ENCODE measurements around the gene ZNF148.

ZNF148 gene

DNA sequence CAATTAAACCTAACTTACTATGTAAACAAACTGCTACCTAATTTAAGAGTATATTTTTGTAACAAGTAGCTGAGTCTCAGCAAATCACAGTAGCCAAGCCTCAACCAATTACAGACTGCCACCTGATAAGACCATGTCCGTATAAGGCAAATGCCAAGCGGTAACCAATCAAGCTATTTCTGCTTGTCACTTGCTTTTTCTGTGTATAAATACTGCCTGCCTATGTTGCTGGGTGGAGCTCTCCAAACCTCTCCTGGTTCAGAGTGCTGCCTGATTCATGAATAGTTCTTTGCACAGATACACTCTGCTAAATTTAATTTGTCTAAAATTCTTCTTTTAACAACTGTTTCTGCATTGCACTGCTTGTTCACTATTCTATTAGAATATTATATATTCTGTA lies 42.6 kb downstream of the ZNF148 start:
- H3K79me2 ChIP-seq (ENCODE audit: control insufficient read depth, low read length), result peaks cover 73% of the 10 kb centered on the region
- H3K36me3 ChIP-seq (ENCODE audit: control insufficient read depth, low read length), result peaks cover 14% of the 10 kb centered on the region
- no peaks in the 10 kb centered on the region for H3K27me3 ChIP-seq (ENCODE audit: control insufficient read depth, low read length)
- TF ChIP-seq EZH2phosphoT487 (IDR thresholded peaks at IDR 0.05; ENCODE audit: borderline replicate concordance, low read length) (no peak), CTCF (IDR thresholded peaks at IDR 0.05; ENCODE audit: low read depth, low read length, poor library complexity, severe bottlenecking) (no peak)
- no peak overlapping the region for H3K27ac ChIP-seq (ENCODE audit: low read depth, low read length)
- H3K9me2 ChIP-seq (replicated peaks; ENCODE audit: control insufficient read depth, low read length), result no peaks in the 10 kb centered on the region
- H3K4me1 ChIP-seq (ENCODE audit: control insufficient read depth, low read length), result peaks cover 39% of the 10 kb centered on the region
- no peak overlapping the region for H3K4me3 ChIP-seq (ENCODE audit: low read length)
- H4K20me1 ChIP-seq (ENCODE audit: control insufficient read depth, insufficient read depth, low read depth, low read length), result no peaks in the 10 kb centered on the region
- no peak overlapping the region for H3K4me2 ChIP-seq (ENCODE audit: low read length)
- H3K9me3 ChIP-seq (ENCODE audit: control insufficient read depth, insufficient read depth, low read length), result no peaks in the 10 kb centered on the region
- 0 out of 2 replicates have a peak, but pooled peaks cover 3% of the 10 kb centered on the region for H3F3A ChIP-seq (ENCODE audit: control insufficient read depth, insufficient read depth)

DNA sequence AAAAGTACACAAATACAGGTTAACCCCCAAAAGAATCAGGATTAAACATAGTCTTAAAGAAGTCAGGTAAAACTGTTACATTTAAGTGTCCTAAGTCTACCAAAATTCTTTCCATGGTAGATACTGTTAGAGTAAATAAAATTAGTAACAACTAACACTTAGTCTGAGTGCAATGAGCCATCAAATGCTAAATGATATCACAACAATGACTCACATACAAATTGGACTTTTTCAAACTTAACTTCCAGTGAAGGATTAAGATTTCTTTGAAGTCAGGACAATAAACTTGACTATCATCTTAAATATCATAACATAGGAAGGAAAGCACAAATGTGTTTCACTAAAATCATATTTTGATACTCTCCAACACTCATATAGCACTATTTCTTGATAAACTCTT lies 43.9 kb downstream of the ZNF148 start:
- H3K4me2 ChIP-seq (ENCODE audit: low read length), result no peak overlapping the region
- H3K4me1 ChIP-seq (ENCODE audit: control insufficient read depth, low read length), result peaks cover 39% of the 10 kb centered on the region
- no peaks in the 10 kb centered on the region for H4K20me1 ChIP-seq (ENCODE audit: control insufficient read depth, insufficient read depth, low read depth, low read length)
- H3K36me3 ChIP-seq (ENCODE audit: control insufficient read depth, low read length), result peaks cover 20% of the 10 kb centered on the region
- H3K9me3 ChIP-seq (ENCODE audit: control insufficient read depth, insufficient read depth, low read length), result no peaks in the 10 kb centered on the region
- no peak overlapping the region for H3K27ac ChIP-seq (ENCODE audit: low read depth, low read length)
- peaks cover 69% of the 10 kb centered on the region for H3K79me2 ChIP-seq (ENCODE audit: control insufficient read depth, low read length)
- no peaks in the 10 kb centered on the region for H3K9me2 ChIP-seq (replicated peaks; ENCODE audit: control insufficient read depth, low read length)
- H3K4me3 ChIP-seq (ENCODE audit: low read length), result no peak overlapping the region
- H3K27me3 ChIP-seq (ENCODE audit: control insufficient read depth, low read length), result no peaks in the 10 kb centered on the region
- 0 out of 2 replicates have a peak, but pooled peaks cover 3% of the 10 kb centered on the region for H3F3A ChIP-seq (ENCODE audit: control insufficient read depth, insufficient read depth)
- TF ChIP-seq CTCF (IDR thresholded peaks at IDR 0.05; ENCODE audit: low read depth, low read length, poor library complexity, severe bottlenecking), result no peak
- no peak for TF ChIP-seq EZH2phosphoT487 (IDR thresholded peaks at IDR 0.05; ENCODE audit: borderline replicate concordance, low read length)

DNA sequence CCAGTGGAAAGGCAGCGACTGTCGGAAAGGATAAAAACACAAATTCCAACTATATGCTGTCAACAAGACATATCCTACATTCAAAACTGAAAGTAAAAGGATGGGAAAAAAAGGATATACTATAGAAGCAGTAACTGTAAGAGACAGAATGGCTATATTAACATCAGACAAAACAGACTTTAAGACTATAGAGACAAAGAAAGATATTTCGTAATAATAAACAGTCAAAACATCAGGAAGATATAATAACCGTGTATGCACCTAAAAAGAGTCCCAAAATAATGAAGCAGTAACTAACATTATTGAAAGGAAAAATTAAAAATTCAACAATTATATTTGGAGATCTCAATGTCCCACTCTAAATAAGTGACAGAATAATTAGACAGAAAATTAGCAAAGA lies 48.2 kb downstream of the ZNF148 start:
- Histone ChIP-seq H3K4me1 (ENCODE audit: control insufficient read depth, low read length) (no peaks in the 10 kb centered on the region), H3K79me2 (ENCODE audit: control insufficient read depth, low read length) (peaks cover 33% of the 10 kb centered on the region), H4K20me1 (ENCODE audit: control insufficient read depth, insufficient read depth, low read depth, low read length) (no peaks in the 10 kb centered on the region), H3K9me3 (ENCODE audit: control insufficient read depth, insufficient read depth, low read length) (no peaks in the 10 kb centered on the region), H3K27ac (ENCODE audit: low read depth, low read length) (no peak overlapping the region), H3K36me3 (ENCODE audit: control insufficient read depth, low read length) (peaks cover 41% of the 10 kb centered on the region), H3K27me3 (ENCODE audit: control insufficient read depth, low read length) (no peaks in the 10 kb centered on the region), H3K4me3 (ENCODE audit: low read length) (no peak overlapping the region), H3K9me2 (replicated peaks; ENCODE audit: control insufficient read depth, low read length) (no peaks in the 10 kb centered on the region), H3K4me2 (ENCODE audit: low read length) (no peak overlapping the region), H3F3A (ENCODE audit: control insufficient read depth, insufficient read depth) (0 out of 2 replicates have a peak, but pooled peaks cover 3% of the 10 kb centered on the region)
- no peak for TF ChIP-seq EZH2phosphoT487 (IDR thresholded peaks at IDR 0.05; ENCODE audit: borderline replicate concordance, low read length)
- no peak for TF ChIP-seq CTCF (IDR thresholded peaks at IDR 0.05; ENCODE audit: low read depth, low read length, poor library complexity, severe bottlenecking)

Measured in DOHH2 (cell line).